ENCODE data around the gene INSR. TPM values are rescaled to one million over a fixed set of nuclear protein-coding genes. Genes with fewer than 3 reads are reported as not detected.

INSR gene
- total and polyA plus RNA-seq, 10 of the 15 experiments (the other 5 are each of a cell fraction or from before 2014, with no cell fraction given): 4.2 to 34.9 (median 13.6) TPM

DNA sequence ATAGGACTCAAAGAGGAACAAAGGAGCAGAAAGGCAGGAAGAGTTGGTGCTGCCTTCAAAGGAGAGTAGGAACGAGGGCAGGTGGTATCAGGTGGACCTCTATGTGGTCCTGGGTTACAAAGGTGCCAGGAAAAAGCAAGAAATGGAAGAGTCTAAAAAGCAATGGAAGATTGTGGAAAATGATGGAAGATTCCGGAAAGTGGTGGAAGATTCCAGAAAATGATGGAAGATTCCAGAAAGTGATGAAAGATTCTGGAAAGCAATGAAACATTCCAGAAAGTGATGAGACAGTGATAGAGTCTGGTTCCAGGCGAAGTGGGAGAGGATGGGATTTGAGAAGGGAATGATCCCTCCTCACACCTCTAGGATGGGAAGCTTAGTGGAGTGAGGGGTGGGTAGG lies 169.4 kb downstream of the INSR start:
- Histone ChIP-seq H3K9ac (ENCODE audit: control insufficient read depth, insufficient read depth, low read length) (no peak overlapping the region), H3K36me3 (ENCODE audit: control insufficient read depth in 2 of 2, insufficient read depth in 2 of 2, low read length in 1 of 2) (peaks cover 10 to 26% of the 10 kb centered on the region in 2 experiments), H3K4me1 (ENCODE audit: control insufficient read depth, insufficient read depth, low read length) (no peaks in the 10 kb centered on the region), H3K79me2 (ENCODE audit: control insufficient read depth, insufficient read depth, low read length) (no peaks in the 10 kb centered on the region), H2AFZ (ENCODE audit: control insufficient read depth, low read depth, low read length) (no peak overlapping the region), H3K4me3 (no peak overlapping the region), H3K27ac (ENCODE audit: control insufficient read depth, insufficient read depth) (no peak overlapping the region), H3K9me3 (replicated peaks; ENCODE audit: control insufficient read depth, insufficient read depth, low read length) (peaks cover 11% of the 10 kb centered on the region), H3K27me3 (replicated peaks in 1 of 2; ENCODE audit: control insufficient read depth in 2 of 2, insufficient read depth in 2 of 2, low read length in 1 of 2) (no peaks in the 10 kb centered on the region), H4K20me1 (ENCODE audit: control insufficient read depth, insufficient read depth) (no peaks in the 10 kb centered on the region), H3K4me2 (ENCODE audit: control insufficient read depth, insufficient read depth) (no peak overlapping the region)
- WGBS (ENCODE audit: insufficient coverage, insufficient replicate concordance, low lambda C conversion rate, missing lambda C conversion rate): 47% methylated on average over 3 of the region's 3 CpGs
- in situ Hi-C loops (cut with MboI) (no loop called here), intact Hi-C loops (cut with micrococcal nuclease; ENCODE audit: unreplicated experiment) (no loop called here)
- POLR2A ChIA-PET: interaction anchor here (1.0 kb wide), 1 partner anchor 15 kb away, joined by 3 read pairs; no protein-coding TSS in a partner anchor
- no peak for FAIRE-seq
- no TSS peak for BruUV-seq (replicated peaks)
- SMC1A ChIA-PET (ENCODE audit: uncharacterized antibody, unreplicated experiment): no interaction called here
- ATAC-seq: no peak
- TF ChIP-seq NFYB (IDR thresholded peaks at IDR 0.05; ENCODE audit: insufficient read depth, low read depth, low read length) (no peak), EP300 (IDR thresholded peaks at IDR 0.05; ENCODE audit: borderline replicate concordance in 1 of 2, control insufficient read depth in 1 of 2, low read depth in 2 of 2, low read length in 2 of 2) (peak in 1 of 2 experiments; percentile 72; a peak in 1 of 4 replicates)
- TF ChIP-seq, protein P1, sequence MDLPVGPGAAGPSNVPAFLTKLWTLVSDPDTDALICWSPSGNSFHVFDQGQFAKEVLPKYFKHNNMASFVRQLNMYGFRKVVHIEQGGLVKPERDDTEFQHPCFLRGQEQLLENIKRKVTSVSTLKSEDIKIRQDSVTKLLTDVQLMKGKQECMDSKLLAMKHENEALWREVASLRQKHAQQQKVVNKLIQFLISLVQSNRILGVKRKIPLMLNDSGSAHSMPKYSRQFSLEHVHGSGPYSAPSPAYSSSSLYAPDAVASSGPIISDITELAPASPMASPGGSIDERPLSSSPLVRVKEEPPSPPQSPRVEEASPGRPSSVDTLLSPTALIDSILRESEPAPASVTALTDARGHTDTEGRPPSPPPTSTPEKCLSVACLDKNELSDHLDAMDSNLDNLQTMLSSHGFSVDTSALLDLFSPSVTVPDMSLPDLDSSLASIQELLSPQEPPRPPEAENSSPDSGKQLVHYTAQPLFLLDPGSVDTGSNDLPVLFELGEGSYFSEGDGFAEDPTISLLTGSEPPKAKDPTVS (IDR thresholded peaks at IDR 0.05; ENCODE audit: low read depth, low read length): peak; percentile 100
- DNase-seq (ENCODE audit: low read depth, low spot score): no peak
- CTCF ChIA-PET: no interaction called here
- RAD21 ChIA-PET (ENCODE audit: unreplicated experiment): no interaction called here

DNA sequence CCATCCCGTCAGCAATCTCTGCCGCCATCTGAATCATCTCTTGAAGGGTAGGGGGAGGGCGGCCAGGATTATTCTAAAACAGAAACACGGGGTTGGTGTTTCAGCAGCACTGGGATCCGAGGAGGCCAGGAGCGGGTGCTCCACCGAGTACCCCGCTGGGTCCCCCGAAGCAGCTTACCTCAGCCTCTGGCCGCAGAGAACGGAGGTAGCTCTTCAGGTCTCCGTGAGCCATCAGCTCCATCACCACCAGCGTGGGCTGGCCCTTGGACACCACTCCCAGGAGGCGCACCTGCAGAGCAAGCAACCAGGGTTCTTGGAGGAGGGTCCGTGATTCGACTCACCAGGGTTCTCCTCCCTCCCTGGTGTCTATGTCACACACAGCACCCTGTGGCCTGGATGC lies 171.5 kb downstream of the INSR start:
- BruUV-seq (replicated peaks): no TSS peak
- SMC1A ChIA-PET (ENCODE audit: uncharacterized antibody, unreplicated experiment): no interaction called here
- POLR2A ChIA-PET: no interaction called here
- TF ChIP-seq, protein P2, sequence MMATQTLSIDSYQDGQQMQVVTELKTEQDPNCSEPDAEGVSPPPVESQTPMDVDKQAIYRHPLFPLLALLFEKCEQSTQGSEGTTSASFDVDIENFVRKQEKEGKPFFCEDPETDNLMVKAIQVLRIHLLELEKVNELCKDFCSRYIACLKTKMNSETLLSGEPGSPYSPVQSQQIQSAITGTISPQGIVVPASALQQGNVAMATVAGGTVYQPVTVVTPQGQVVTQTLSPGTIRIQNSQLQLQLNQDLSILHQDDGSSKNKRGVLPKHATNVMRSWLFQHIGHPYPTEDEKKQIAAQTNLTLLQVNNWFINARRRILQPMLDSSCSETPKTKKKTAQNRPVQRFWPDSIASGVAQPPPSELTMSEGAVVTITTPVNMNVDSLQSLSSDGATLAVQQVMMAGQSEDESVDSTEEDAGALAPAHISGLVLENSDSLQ (IDR thresholded peaks at IDR 0.05): no peak
- TF ChIP-seq RUNX3 (IDR thresholded peaks at IDR 0.05; ENCODE audit: low read length): no peak
- no peak for TF ChIP-seq POLR2AphosphoS2 (IDR thresholded peaks at IDR 0.05; ENCODE audit: low read depth, low read length)
- TF ChIP-seq, protein P3, sequence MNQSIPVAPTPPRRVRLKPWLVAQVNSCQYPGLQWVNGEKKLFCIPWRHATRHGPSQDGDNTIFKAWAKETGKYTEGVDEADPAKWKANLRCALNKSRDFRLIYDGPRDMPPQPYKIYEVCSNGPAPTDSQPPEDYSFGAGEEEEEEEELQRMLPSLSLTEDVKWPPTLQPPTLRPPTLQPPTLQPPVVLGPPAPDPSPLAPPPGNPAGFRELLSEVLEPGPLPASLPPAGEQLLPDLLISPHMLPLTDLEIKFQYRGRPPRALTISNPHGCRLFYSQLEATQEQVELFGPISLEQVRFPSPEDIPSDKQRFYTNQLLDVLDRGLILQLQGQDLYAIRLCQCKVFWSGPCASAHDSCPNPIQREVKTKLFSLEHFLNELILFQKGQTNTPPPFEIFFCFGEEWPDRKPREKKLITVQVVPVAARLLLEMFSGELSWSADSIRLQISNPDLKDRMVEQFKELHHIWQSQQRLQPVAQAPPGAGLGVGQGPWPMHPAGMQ (IDR thresholded peaks at IDR 0.05; ENCODE audit: borderline replicate concordance): no peak
- TF ChIP-seq MTA2 (IDR thresholded peaks at IDR 0.05; ENCODE audit: low read depth): no peak
- TF ChIP-seq CREB1 (IDR thresholded peaks at IDR 0.05; ENCODE audit: low read depth): no peak
- no peak for TF ChIP-seq EGR1 (IDR thresholded peaks at IDR 0.05; ENCODE audit: borderline replicate concordance in 1 of 2, low read depth in 2 of 2, low read length in 2 of 2)
- TF ChIP-seq NBN (IDR thresholded peaks at IDR 0.05): no peak
- TF ChIP-seq, protein P4, sequence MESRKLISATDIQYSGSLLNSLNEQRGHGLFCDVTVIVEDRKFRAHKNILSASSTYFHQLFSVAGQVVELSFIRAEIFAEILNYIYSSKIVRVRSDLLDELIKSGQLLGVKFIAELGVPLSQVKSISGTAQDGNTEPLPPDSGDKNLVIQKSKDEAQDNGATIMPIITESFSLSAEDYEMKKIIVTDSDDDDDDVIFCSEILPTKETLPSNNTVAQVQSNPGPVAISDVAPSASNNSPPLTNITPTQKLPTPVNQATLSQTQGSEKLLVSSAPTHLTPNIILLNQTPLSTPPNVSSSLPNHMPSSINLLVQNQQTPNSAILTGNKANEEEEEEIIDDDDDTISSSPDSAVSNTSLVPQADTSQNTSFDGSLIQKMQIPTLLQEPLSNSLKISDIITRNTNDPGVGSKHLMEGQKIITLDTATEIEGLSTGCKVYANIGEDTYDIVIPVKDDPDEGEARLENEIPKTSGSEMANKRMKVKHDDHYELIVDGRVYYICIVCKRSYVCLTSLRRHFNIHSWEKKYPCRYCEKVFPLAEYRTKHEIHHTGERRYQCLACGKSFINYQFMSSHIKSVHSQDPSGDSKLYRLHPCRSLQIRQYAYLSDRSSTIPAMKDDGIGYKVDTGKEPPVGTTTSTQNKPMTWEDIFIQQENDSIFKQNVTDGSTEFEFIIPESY (IDR thresholded peaks at IDR 0.05): no peak

More for the DNA sequence above, 171.5 kb downstream of the INSR start:
- ChIA-PET CTCF (interaction anchor here (1.1 kb wide), 1 partner anchor 204 kb away, joined by 3 read pairs; no protein-coding TSS in a partner anchor), RAD21 (ENCODE audit: unreplicated experiment) (no interaction called here)
- H3K9ac ChIP-seq (ENCODE audit: control insufficient read depth, insufficient read depth, low read length): no peak overlapping the region
- no peaks in the 10 kb centered on the region for H3K79me2 ChIP-seq (ENCODE audit: control insufficient read depth, insufficient read depth, low read length)
- in situ Hi-C loops (cut with MboI) (no loop called here), intact Hi-C loops (cut with micrococcal nuclease; ENCODE audit: unreplicated experiment) (no loop called here)
- H3K4me1 ChIP-seq (ENCODE audit: control insufficient read depth, insufficient read depth, low read length): no peaks in the 10 kb centered on the region
- no peaks in the 10 kb centered on the region for H3K27me3 ChIP-seq (replicated peaks in 1 of 2; ENCODE audit: control insufficient read depth in 2 of 2, insufficient read depth in 2 of 2, low read length in 1 of 2)
- H2AFZ ChIP-seq (ENCODE audit: control insufficient read depth, low read depth, low read length): no peak overlapping the region
- ATAC-seq (no peak), DNase-seq (ENCODE audit: low read depth, low spot score) (no peak), FAIRE-seq (no peak)
- H4K20me1 ChIP-seq (ENCODE audit: control insufficient read depth, insufficient read depth): no peaks in the 10 kb centered on the region
- no peak overlapping the region for H3K4me2 ChIP-seq (ENCODE audit: control insufficient read depth, insufficient read depth)
- H3K4me3 ChIP-seq: no peak overlapping the region
- peaks cover 11% of the 10 kb centered on the region for H3K9me3 ChIP-seq (replicated peaks; ENCODE audit: control insufficient read depth, insufficient read depth, low read length)
- H3K36me3 ChIP-seq (ENCODE audit: control insufficient read depth in 2 of 2, insufficient read depth in 2 of 2, low read length in 1 of 2): peaks cover 17 to 29% of the 10 kb centered on the region in 2 experiments
- no peak overlapping the region for H3K27ac ChIP-seq (ENCODE audit: control insufficient read depth, insufficient read depth)
- WGBS (ENCODE audit: insufficient coverage, insufficient replicate concordance, low lambda C conversion rate, missing lambda C conversion rate): 96% methylated on average over 16 of the region's 16 CpGs

Data from GM12878 (cell line).